IMR-90 (cell line): Measurements from ENCODE around the gene CLCN4. TPM values are rescaled to one million over a fixed set of nuclear protein-coding genes. Genes with fewer than 3 reads are reported as not detected.

Experiments used
- ATAC-seq: fragments of 200-7000 bp; cut with Tn5 transposase; 2 replicates; pipeline ENCODE4 v1.9.1; 2020; ENCODE audit warnings: low read depth, mild to moderate bottlenecking, moderate library complexity
- BruUV-seq: library from RNA; stranded (reverse); fragments of 400-500 nt; replicated peaks from 2 replicates; lab custom pipeline; 2021; lab: Mats Ljungman, UMichigan
- CTCF ChIA-PET: fragments of 300-600 bp; formaldehyde crosslinking; extraction: SDS; loops from one replicate; lab custom pipeline; 2021; ENCODE audit warnings: antibody characterized with exemption; lab: Yijun Ruan, JAX
- POLR2A ChIA-PET: fragments of 300-600 bp; sonication (Branson Sonifier 250); formaldehyde crosslinking; loops from one replicate; lab custom pipeline; 2022; ENCODE audit warnings: antibody characterized with exemption; ENCODE audit not compliant: unreplicated experiment; lab: Charles Lee
- DNase-seq: peaks from one replicate; pipeline ENCODE4 v3.0.0; 2013
- H2AFZ ChIP-seq: replicated peaks from 2 replicates; pipeline ENCODE3; 2013; ENCODE audit warnings: low read length, mild to moderate bottlenecking; ENCODE audit not compliant: poor library complexity
- H2AK5ac ChIP-seq: 2 replicates; pipeline ENCODE4 v1.6.1; 2013; ENCODE audit warnings: low read depth, low read length, inconsistent platforms
- H2AK9ac ChIP-seq: replicated peaks from 2 replicates; pipeline ENCODE3; 2013; ENCODE audit warnings: mild to moderate bottlenecking, low read depth, low read length, moderate library complexity; ENCODE audit not compliant: poor library complexity
- H2BK120ac ChIP-seq: 2 replicates; pipeline ENCODE4 v1.6.1; 2013; ENCODE audit warnings: low read depth, low read length, inconsistent platforms
- H2BK15ac ChIP-seq: 3 replicates; pipeline ENCODE4 v1.6.1; 2013; ENCODE audit warnings: low read depth, low read length, inconsistent platforms
- H2BK20ac ChIP-seq: 2 replicates; pipeline ENCODE4 v1.6.1; 2013; ENCODE audit warnings: low read depth, mild to moderate bottlenecking, inconsistent platforms, low read length, moderate library complexity
- H2BK5ac ChIP-seq: 2 replicates; pipeline ENCODE4 v1.6.1; 2013; ENCODE audit warnings: mild to moderate bottlenecking, low read depth, low read length, inconsistent platforms; ENCODE audit not compliant: poor library complexity, severe bottlenecking
- H3K14ac ChIP-seq: replicated peaks from 2 replicates; pipeline ENCODE4 v1.6.1; 2013; ENCODE audit warnings: low read depth, low read length, inconsistent platforms
- H3K18ac ChIP-seq: 2 replicates; pipeline ENCODE4 v1.6.1; 2013; ENCODE audit warnings: low read depth, low read length, control low read depth
- H3K23ac ChIP-seq: 2 replicates; pipeline ENCODE4 v1.6.1; 2013; ENCODE audit warnings: low read depth, low read length, inconsistent platforms
- H3K27ac ChIP-seq: 2 replicates; pipeline ENCODE4 v1.5.1; 2013; ENCODE audit warnings: mild to moderate bottlenecking, control low read depth, low read length; ENCODE audit not compliant: insufficient read depth
- H3K27me3 ChIP-seq: 2 replicates; pipeline ENCODE4 v1.6.1; 2013; ENCODE audit warnings: low read length; ENCODE audit not compliant: control insufficient read depth, insufficient read depth
- H3K36me3 ChIP-seq: 2 replicates; pipeline ENCODE4 v1.6.1; 2013; ENCODE audit warnings: low read length, mixed read lengths; ENCODE audit not compliant: control insufficient read depth, insufficient read depth
- H3K4ac ChIP-seq: 2 replicates; pipeline ENCODE4 v1.6.1; 2013; ENCODE audit warnings: low read depth, low read length, inconsistent platforms
- H3K4me1 ChIP-seq: 2 replicates; pipeline ENCODE4 v1.6.1; 2013; ENCODE audit warnings: low read length, mixed read lengths; ENCODE audit not compliant: control insufficient read depth, insufficient read depth
- H3K4me2 ChIP-seq: 2 replicates; pipeline ENCODE4 v1.6.1; 2013; ENCODE audit warnings: low read depth, mild to moderate bottlenecking, control low read depth, low read length, moderate library complexity
- H3K4me3 ChIP-seq: 2 replicates; pipeline ENCODE4 v1.5.1; 2013; ENCODE audit warnings: low read depth, mild to moderate bottlenecking, control low read depth, low read length, moderate library complexity; ENCODE audit not compliant: insufficient read depth
- H3K56ac ChIP-seq: 2 replicates; pipeline ENCODE4 v1.6.1; 2013; ENCODE audit warnings: low read length, inconsistent platforms; ENCODE audit not compliant: insufficient read depth; ENCODE audit errors: extremely low read depth
- H3K79me1 ChIP-seq, 2 experiments: 2 replicates each; pipeline ENCODE4 v1.6.1; 2013; ENCODE audit warnings: low read length in 2 of 2, inconsistent platforms in 1 of 2, low read depth in 1 of 2
- H3K9ac ChIP-seq: 2 replicates; pipeline ENCODE4 v1.6.1; 2013; ENCODE audit warnings: low read depth, low read length, control low read depth
- H3K9me1 ChIP-seq: 2 replicates; pipeline ENCODE4 v1.6.1; 2013; ENCODE audit warnings: low read length, inconsistent platforms; ENCODE audit not compliant: insufficient read depth
- H3K9me3 ChIP-seq: 2 replicates; pipeline ENCODE4 v1.6.1; 2013; ENCODE audit warnings: low read length; ENCODE audit not compliant: control insufficient read depth, insufficient read depth
- H4K20me1 ChIP-seq: 2 replicates; pipeline ENCODE4 v1.6.1; 2013; ENCODE audit warnings: low read length, inconsistent platforms; ENCODE audit not compliant: insufficient read depth
- H4K5ac ChIP-seq: 2 replicates; pipeline ENCODE4 v1.6.1; 2013; ENCODE audit warnings: mild to moderate bottlenecking, low read depth, low read length, control low read depth
- H4K8ac ChIP-seq, 2 experiments: 2 replicates each; pipeline ENCODE4 v1.6.1; 2013; ENCODE audit warnings: low read depth in 2 of 2, low read length in 2 of 2, control low read depth in 1 of 2, inconsistent platforms in 1 of 2
- H4K91ac ChIP-seq: 2 replicates; pipeline ENCODE4 v1.6.1; 2013; ENCODE audit warnings: low read depth, low read length, inconsistent platforms; ENCODE audit not compliant: insufficient read depth
- BHLHE40 ChIP-seq: fragments of 150-350 bp; IDR thresholded peaks from 2 replicates; pipeline ENCODE4 v1.6.1; 2016; ENCODE audit warnings: mild to moderate bottlenecking, low read depth, low read length
- CEBPB ChIP-seq: IDR thresholded peaks from 2 replicates; pipeline ENCODE4 v1.6.1; 2012; ENCODE audit warnings: low read depth, low read length, improper control_type of control experiment
- CHD1 ChIP-seq: IDR thresholded peaks from 2 replicates; pipeline ENCODE4 v1.6.1; 2012; ENCODE audit warnings: low read depth, low read length, improper control_type of control experiment
- FOS ChIP-seq: fragments of 150-350 bp; IDR thresholded peaks from 2 replicates; pipeline ENCODE4 v1.6.1; 2016; ENCODE audit warnings: low read depth, low read length
- MAFK ChIP-seq: IDR thresholded peaks from 2 replicates; pipeline ENCODE4 v1.6.1; 2012; ENCODE audit warnings: low read depth, low read length, improper control_type of control experiment
- MAZ ChIP-seq: IDR thresholded peaks from 2 replicates; pipeline ENCODE4 v1.6.1; 2012; ENCODE audit warnings: low read depth, mild to moderate bottlenecking, low read length, improper control_type of control experiment, moderate library complexity, borderline replicate concordance
- MXI1 ChIP-seq: IDR thresholded peaks from 2 replicates; pipeline ENCODE4 v1.6.1; 2012; ENCODE audit warnings: low read depth, mild to moderate bottlenecking, low read length, moderate library complexity, borderline replicate concordance
- NFE2L2 ChIP-seq: fragments of 150-350 bp; IDR thresholded peaks from 2 replicates; pipeline ENCODE4 v1.6.1; 2016; ENCODE audit warnings: low read depth, mild to moderate bottlenecking, low read length
- POLR2A ChIP-seq: IDR thresholded peaks from 2 replicates; pipeline ENCODE4 v1.6.1; 2012; ENCODE audit warnings: mild to moderate bottlenecking, low read depth, low read length
- RAD21 ChIP-seq: IDR thresholded peaks from 2 replicates; pipeline ENCODE4 v1.6.1; 2012; ENCODE audit warnings: low read length, improper control_type of control experiment
- RCOR1 ChIP-seq: IDR thresholded peaks from 2 replicates; pipeline ENCODE4 v1.6.1; 2012; ENCODE audit warnings: mild to moderate bottlenecking, low read length, improper control_type of control experiment; ENCODE audit not compliant: insufficient replicate concordance
- RFX5 ChIP-seq: IDR thresholded peaks from 2 replicates; pipeline ENCODE4 v1.8.0; 2012; ENCODE audit warnings: low read depth, mild to moderate bottlenecking, low read length, moderate library complexity
- SMC3 ChIP-seq: fragments of 150-350 bp; IDR thresholded peaks from 2 replicates; pipeline ENCODE4 v1.6.1; 2016; ENCODE audit warnings: low read depth, mild to moderate bottlenecking, antibody characterized with exemption, low read length, moderate library complexity
- USF2 ChIP-seq: fragments of 150-350 bp; IDR thresholded peaks from 2 replicates; pipeline ENCODE4 v1.6.1; 2017; ENCODE audit warnings: mild to moderate bottlenecking, antibody characterized with exemption, low read length, low read depth
- WGBS, 2 experiments: methylation state at CpG; one replicate each; pipeline versions ENCODE4 v1.1.5 to v1.1.7; 2013; ENCODE audit warnings: missing lambda C conversion rate in 2 of 2; ENCODE audit not compliant: insufficient read length in 1 of 2; ENCODE audit errors: extremely low coverage in 2 of 2; 5-methylcytosine and 5-hydroxymethylcytosine counted together
- dilution Hi-C: fragments of 300-500 bp; cut with HindIII; formaldehyde crosslinking; loops from one replicate; pipeline ENCODE4 v1.14.3; 2018; ENCODE audit warnings: low sequenced_read_pairs; ENCODE audit not compliant: unreplicated experiment
- in situ Hi-C: fragments of 300-500 bp; cut with MboI; formaldehyde crosslinking; loops from 3 replicates; pipeline ENCODE4 v1.14.3; 2019; ENCODE audit warnings: low sequenced_read_pairs, inconsistent platforms, mixed read lengths
- intact Hi-C: fragments of 100-400 bp; cut with micrococcal nuclease; formaldehyde crosslinking; loops from 2 replicates; pipeline ENCODE4 v1.10.0; 2022
- polyA plus RNA-seq, 3 experiments: library from polyadenylated mRNA; depleted of rRNA; stranded (reverse); fragments of >200 nt; gene quantifications; 2 replicates each; pipeline ENCODE4 v1.2.3, GENCODE V29; 2012; ENCODE audit warnings: low replicate concordance in 1 of 3
- total RNA-seq: library from RNA; depleted of rRNA; stranded (reverse); fragments of >200 nt; gene quantifications from 2 replicates; pipeline ENCODE4 v1.2.3, GENCODE V29; 2012

Gene CLCN4
- total and polyA plus RNA-seq, 2 of the 4 experiments (the other 2 are of a cell fraction): 2.2 to 4.5 TPM

GRCh38 chrX:10177004-10177396, 20.2 kb downstream of the CLCN4 start:
- TF ChIP-seq RAD21 (no peak), USF2 (no peak), MXI1 (no peak), MAZ (no peak), FOS (no peak), SMC3 (no peak), BHLHE40 (no peak), CEBPB (no peak), CHD1 (no peak), MAFK (no peak), RCOR1 (no peak), NFE2L2 (no peak), RFX5 (no peak), POLR2A (no peak)
- H4K8ac ChIP-seq: no peak overlapping the region
- no peak overlapping the region for H2BK15ac ChIP-seq
- no peak overlapping the region for H2AFZ ChIP-seq
- H4K5ac ChIP-seq: no peak overlapping the region
- no peak overlapping the region for H2AK5ac ChIP-seq
- POLR2A ChIA-PET: no interaction called here
- no TSS peak for BruUV-seq
- H4K91ac ChIP-seq: no peak overlapping the region
- no peaks in the 10 kb centered on the region for H3K36me3 ChIP-seq
- H3K9me1 ChIP-seq: peaks cover 2% of the 10 kb centered on the region; the same call in 1 of the 2 replicates
- no peak overlapping the region for H3K4me3 ChIP-seq
- H3K79me1 ChIP-seq: 0 out of 4 replicates have a peak, but pooled peaks cover 0 to 5% of the 10 kb centered on the region in 2 experiments
- H3K23ac ChIP-seq: no peak overlapping the region
- no peak overlapping the region for H3K27ac ChIP-seq
- no peak for ATAC-seq
- in situ Hi-C loops: loop anchor here (25.0 kb wide), 1 partner anchor 1585 kb away; the partner anchor contains the start of gene MSL3
- H3K56ac ChIP-seq: no peak overlapping the region
- no peak overlapping the region for H2BK120ac ChIP-seq
- no peak overlapping the region for H2BK5ac ChIP-seq
- no peaks in the 10 kb centered on the region for H3K9me3 ChIP-seq
- H3K4me2 ChIP-seq: no peak overlapping the region
- WGBS, 2 experiments: 100% methylated on average over 2 of the region's 7 CpGs; no CpG with 5 or more reads in 1 of the 2 experiments
- no peak overlapping the region for H3K14ac ChIP-seq
- H3K27me3 ChIP-seq: no peaks in the 10 kb centered on the region
- CTCF ChIA-PET: interaction anchor here (0.9 to 1.6 kb wide), 2 partner anchors 13 to 57 kb away, joined by 3 to 9 read pairs; no protein-coding TSS in a partner anchor
- peaks cover 17% of the 10 kb centered on the region for H3K4me1 ChIP-seq
- H3K18ac ChIP-seq: no peak overlapping the region
- intact Hi-C loops: no loop called here
- no peak overlapping the region for H3K4ac ChIP-seq
- H2AK9ac ChIP-seq: no peak overlapping the region
- peaks cover 5% of the 10 kb centered on the region; the same call in 1 of the 2 replicates for H4K20me1 ChIP-seq
- no peak overlapping the region for H2BK20ac ChIP-seq
- DNase-seq: no peak
- no peak overlapping the region for H3K9ac ChIP-seq
- dilution Hi-C loops: loop anchor here (25.0 kb wide), 1 partner anchor 960 kb away; no protein-coding TSS in a partner anchor
